ENCODE data around the gene NPAS2. TPM values are rescaled to one million over a fixed set of nuclear protein-coding genes. Genes with fewer than 3 reads are reported as not detected.

Gene NPAS2
- total and polyA plus RNA-seq, 2 donors (not counting 1 experiment from before 2014, with no cell fraction given) = 3.6 to 4.9 TPM

GRCh38 chr2:100879296-100879695, 59.4 kb downstream of the NPAS2 start:
- Histone ChIP-seq H4K20me1 (ENCODE audit: control insufficient read depth, extremely low read depth, insufficient read depth, low read length) (no peaks in the 10 kb centered on the region), H3K79me2 (ENCODE audit: control insufficient read depth, insufficient read depth, low read length) (no peaks in the 10 kb centered on the region), H3K9me3 (ENCODE audit: control insufficient read depth, insufficient read depth, low read depth, low read length) (no peaks in the 10 kb centered on the region), H3K27ac (ENCODE audit: insufficient read depth, low read length) (no peak overlapping the region), H3K4me1 (ENCODE audit: control insufficient read depth, extremely low read depth, insufficient read depth, low read length) (peaks cover 11% of the 10 kb centered on the region), H3K36me3 (ENCODE audit: control insufficient read depth, insufficient read depth, low read length) (no peaks in the 10 kb centered on the region), H3K4me3 (replicated peaks in 1 of 4; ENCODE audit: control extremely low read depth in 1 of 4, insufficient read depth in 1 of 4, low read depth in 3 of 4, low read length in 4 of 4) (no peak overlapping the region), H2AFZ (ENCODE audit: low read length) (no peak overlapping the region), H3K4me2 (ENCODE audit: extremely low read depth, insufficient read depth, low read length) (no peak overlapping the region), H3K9ac (ENCODE audit: insufficient read depth, low read length) (no peak overlapping the region), H3K27me3 (ENCODE audit: control insufficient read depth, insufficient read depth, low read length) (no peaks in the 10 kb centered on the region)
- TF ChIP-seq CTCF (conservative IDR thresholded peaks at IDR 0.05 in 1 of 2, IDR thresholded peaks at IDR 0.05 in 1 of 2; ENCODE audit: low read depth in 1 of 2, low read length in 2 of 2) (no peak), EZH2 (IDR thresholded peaks at IDR 0.05; ENCODE audit: low read length, missing control alignments) (no peak)
- no peak for DNase-seq (ENCODE audit: low read depth in 2 of 2)

GRCh38 chr2:100880036-100880435, 60.1 kb downstream of the NPAS2 start:
- H2AFZ ChIP-seq (ENCODE audit: low read length) = no peak overlapping the region
- H3K4me2 ChIP-seq (ENCODE audit: extremely low read depth, insufficient read depth, low read length) = no peak overlapping the region
- H3K36me3 ChIP-seq (ENCODE audit: control insufficient read depth, insufficient read depth, low read length) = no peaks in the 10 kb centered on the region
- no peaks in the 10 kb centered on the region for H4K20me1 ChIP-seq (ENCODE audit: control insufficient read depth, extremely low read depth, insufficient read depth, low read length)
- H3K9me3 ChIP-seq (ENCODE audit: control insufficient read depth, insufficient read depth, low read depth, low read length) = no peaks in the 10 kb centered on the region
- H3K79me2 ChIP-seq (ENCODE audit: control insufficient read depth, insufficient read depth, low read length) = no peaks in the 10 kb centered on the region
- H3K27ac ChIP-seq (ENCODE audit: insufficient read depth, low read length) = no peak overlapping the region
- peaks cover 11% of the 10 kb centered on the region for H3K4me1 ChIP-seq (ENCODE audit: control insufficient read depth, extremely low read depth, insufficient read depth, low read length)
- no peak overlapping the region for H3K4me3 ChIP-seq (replicated peaks in 1 of 4; ENCODE audit: control extremely low read depth in 1 of 4, insufficient read depth in 1 of 4, low read depth in 3 of 4, low read length in 4 of 4)
- DNase-seq (ENCODE audit: low read depth in 2 of 2) = no peak
- no peak overlapping the region for H3K9ac ChIP-seq (ENCODE audit: insufficient read depth, low read length)
- no peaks in the 10 kb centered on the region for H3K27me3 ChIP-seq (ENCODE audit: control insufficient read depth, insufficient read depth, low read length)
- no peak for TF ChIP-seq EZH2 (IDR thresholded peaks at IDR 0.05; ENCODE audit: low read length, missing control alignments)
- TF ChIP-seq CTCF (conservative IDR thresholded peaks at IDR 0.05 in 1 of 2, IDR thresholded peaks at IDR 0.05 in 1 of 2; ENCODE audit: low read depth in 1 of 2, low read length in 2 of 2) = no peak

GRCh38 chr2:100880730-100881129, 60.8 kb downstream of the NPAS2 start:
- Histone ChIP-seq H3K4me1 (ENCODE audit: control insufficient read depth, extremely low read depth, insufficient read depth, low read length) (peaks cover 11% of the 10 kb centered on the region), H3K9me3 (ENCODE audit: control insufficient read depth, insufficient read depth, low read depth, low read length) (no peaks in the 10 kb centered on the region), H4K20me1 (ENCODE audit: control insufficient read depth, extremely low read depth, insufficient read depth, low read length) (no peaks in the 10 kb centered on the region), H3K4me2 (ENCODE audit: extremely low read depth, insufficient read depth, low read length) (no peak overlapping the region), H3K4me3 (replicated peaks in 1 of 4; ENCODE audit: control extremely low read depth in 1 of 4, insufficient read depth in 1 of 4, low read depth in 3 of 4, low read length in 4 of 4) (no peak overlapping the region), H3K27me3 (ENCODE audit: control insufficient read depth, insufficient read depth, low read length) (no peaks in the 10 kb centered on the region), H3K9ac (ENCODE audit: insufficient read depth, low read length) (no peak overlapping the region), H2AFZ (ENCODE audit: low read length) (no peak overlapping the region), H3K36me3 (ENCODE audit: control insufficient read depth, insufficient read depth, low read length) (no peaks in the 10 kb centered on the region), H3K79me2 (ENCODE audit: control insufficient read depth, insufficient read depth, low read length) (no peaks in the 10 kb centered on the region), H3K27ac (ENCODE audit: insufficient read depth, low read length) (no peak overlapping the region)
- TF ChIP-seq EZH2 (IDR thresholded peaks at IDR 0.05; ENCODE audit: low read length, missing control alignments) (no peak), CTCF (conservative IDR thresholded peaks at IDR 0.05 in 1 of 2, IDR thresholded peaks at IDR 0.05 in 1 of 2; ENCODE audit: low read depth in 1 of 2, low read length in 2 of 2) (no peak)
- DNase-seq (ENCODE audit: low read depth in 2 of 2) = no peak
